ENCODE data around the gene MT2A.

MT2A gene

DNA sequence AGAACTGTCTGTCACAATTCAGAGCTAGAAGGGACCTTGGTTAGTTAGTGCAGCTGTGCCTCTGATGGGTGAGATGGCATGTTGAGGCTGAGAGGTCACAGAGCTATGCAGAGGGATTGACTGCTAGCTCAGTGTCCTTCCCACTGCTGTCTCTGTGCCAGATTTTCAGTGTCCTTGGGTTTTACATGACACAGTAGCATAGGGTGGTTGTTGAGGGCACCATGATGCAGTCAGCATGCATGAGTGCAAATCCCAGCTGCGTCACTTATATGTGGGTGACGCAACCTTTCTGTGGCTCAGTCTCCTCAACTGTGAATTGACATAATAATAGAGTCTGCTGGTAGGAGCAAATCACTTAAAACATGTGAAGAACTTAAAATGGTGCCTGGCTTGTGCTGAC, 32.8 kb downstream of the MT2A start:
- no peak for FAIRE-seq

DNA sequence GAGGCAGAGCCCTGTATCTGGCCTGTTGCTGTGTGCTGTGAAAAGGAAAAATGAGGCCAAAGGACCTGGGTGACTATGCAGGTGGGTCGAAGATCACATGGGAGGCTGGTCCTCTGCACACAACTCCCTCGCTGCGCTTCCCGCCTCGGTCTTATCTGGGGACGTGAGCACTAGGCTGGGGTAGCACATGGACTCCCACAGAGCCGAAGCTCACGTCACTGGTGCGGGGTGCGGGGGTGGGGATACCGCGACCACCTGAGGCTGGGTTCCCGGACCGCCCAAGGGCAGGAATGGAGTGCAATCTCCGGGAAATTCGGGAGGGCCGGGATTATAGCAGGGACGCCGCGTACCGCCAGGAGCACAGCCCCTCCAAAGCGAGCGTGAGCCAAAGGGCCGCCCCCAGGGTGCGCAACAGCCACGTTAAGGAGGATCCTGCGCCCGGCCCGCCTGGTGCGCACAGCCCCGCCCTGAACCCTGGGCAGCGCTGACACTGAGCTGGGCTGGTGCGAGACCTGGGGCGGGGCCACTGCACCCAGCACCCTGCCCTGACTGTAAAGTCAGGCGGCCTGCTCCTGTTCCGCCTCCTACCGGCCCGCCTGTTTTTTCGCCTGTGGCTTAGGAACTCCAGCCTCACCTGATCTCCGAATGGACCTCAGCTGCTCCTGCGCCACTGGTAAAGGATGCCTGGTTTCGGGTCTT, 34.8 kb downstream of the MT2A start:
- FAIRE-seq: no peak

DNA sequence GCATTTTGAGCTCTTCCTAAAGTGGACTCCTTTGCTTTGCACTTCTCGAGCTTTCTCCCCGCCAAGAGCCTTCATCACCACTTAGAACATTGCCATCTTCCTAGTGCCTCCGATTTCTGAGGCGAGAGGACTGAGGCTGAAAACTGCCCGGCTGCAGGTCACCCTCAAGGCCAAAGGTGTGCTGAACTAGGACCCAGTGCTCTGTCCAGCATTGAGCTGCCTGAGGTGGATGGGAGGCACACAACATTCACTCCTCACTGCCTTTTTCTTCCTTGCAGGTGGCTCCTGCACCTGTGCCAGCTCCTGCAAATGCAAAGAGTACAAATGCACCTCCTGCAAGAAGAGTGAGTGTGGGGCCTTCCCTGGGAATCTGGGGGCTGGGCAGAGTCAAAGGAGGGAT, 35.4 kb downstream of the MT2A start:
- FAIRE-seq: no peak

DNA sequence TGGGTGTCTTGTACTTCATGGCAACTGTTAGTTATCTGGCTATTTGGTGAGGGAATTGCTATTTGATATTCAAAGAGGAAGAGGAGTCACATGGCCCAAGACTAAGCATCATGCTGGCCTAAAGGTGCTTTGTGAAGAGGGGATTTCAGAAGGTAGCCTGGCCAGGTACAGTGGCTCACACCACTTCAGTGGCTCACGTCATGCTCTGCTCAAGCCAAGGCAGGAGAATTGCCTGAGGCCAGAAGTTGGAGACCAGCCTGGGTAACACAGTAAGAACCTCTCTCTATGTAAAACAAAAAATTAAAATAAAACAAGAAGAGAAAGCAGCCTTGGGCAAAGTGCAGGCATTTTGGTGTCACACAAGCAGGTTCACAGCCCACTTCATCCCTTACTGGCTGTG, 36.9 kb downstream of the MT2A start:
- FAIRE-seq: no peak

DNA sequence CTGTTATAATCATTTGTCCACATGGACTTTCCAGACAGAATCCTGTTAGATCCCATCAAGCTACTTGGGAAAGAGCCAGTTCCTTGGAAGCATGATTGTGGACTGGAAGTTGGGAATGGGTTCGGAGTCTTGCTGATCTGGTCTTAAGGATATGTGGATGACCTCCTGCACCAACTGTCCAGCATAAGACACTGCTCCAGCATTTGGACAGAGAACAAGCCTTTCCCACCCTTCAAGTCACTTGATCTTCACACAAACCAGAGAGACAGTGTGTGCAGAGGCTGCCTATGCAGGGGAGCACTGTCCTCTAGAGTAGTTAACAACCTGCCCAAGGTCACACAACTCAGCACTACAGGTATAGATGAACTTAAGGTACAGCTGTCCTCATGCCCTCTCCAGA, 37.5 kb downstream of the MT2A start:
- no peak for FAIRE-seq

DNA sequence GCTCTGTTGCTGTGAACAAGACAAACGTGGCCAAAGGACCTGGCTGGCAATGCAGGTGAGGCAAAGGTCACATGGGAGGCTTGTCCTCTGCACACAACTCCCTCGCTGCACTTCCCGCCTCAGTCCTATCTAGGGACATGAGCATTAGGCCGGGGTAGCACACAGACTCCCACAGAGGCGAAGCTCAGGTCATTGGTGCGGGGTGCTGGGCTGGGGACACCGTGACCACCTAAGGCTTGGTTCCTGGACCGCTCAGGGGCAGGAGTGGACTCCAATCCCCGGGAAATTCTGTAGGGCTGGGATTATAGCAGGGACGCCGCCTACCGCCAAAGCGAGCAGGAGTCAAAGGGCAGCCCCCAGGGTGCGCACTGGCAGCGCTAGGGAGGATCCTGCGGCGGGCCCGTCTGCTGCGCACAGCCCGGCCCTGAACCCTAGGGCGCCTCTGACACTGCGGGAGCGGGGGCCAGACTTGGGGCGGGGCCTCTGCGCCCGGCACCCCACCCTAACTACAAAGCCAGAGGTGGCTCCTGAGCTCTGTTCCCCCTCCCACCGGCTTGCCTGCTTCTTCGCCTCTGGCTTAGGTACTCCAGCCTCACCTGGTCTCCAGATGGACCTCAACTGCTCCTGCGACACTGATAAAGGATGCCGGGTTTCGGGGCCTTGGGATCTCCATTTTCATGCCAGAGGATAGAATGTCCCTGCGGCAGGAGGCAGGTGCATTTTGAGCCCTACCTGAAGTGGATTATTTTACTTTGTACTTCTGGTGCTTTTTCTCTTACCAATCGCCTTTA, 39.5 kb downstream of the MT2A start:
- no peak for FAIRE-seq

DNA sequence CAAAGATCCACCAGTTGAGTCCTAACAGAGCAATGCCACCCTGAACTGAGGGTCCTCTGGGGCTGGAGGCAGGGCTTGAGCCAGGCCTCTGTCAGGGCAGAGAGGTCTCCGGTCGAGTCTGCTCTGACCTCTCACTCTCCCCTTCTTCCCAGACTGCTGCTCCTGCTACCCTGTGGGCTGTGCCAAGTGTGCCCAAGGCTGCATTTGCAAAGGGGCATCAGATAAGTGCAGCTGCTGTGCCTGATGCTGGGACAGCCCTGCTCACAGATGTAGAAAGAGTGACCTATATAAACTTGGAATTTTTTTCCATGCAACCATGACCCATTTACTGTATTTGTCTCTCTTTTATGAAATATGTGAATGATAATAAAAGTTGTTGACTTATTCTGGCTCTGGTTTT, 40.9 kb downstream of the MT2A start:
- FAIRE-seq: no peak

DNA sequence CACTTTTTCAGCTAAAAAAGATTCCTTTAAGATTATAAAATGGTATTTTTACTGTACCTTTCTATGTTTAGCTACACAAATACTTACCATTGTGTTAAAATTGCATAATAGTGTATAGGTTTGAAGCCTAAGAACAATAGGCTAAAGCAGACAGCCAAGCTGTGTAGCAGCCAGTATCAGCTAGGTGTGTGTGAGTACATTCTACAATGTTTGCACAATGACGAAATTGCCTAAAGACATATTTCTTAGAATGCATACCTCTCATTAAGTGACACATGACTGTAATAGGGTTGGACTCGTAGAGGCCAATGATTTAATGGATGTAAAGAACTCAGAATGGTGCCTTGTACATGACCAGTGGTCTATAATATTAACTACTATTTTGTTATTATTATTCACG, 41.4 kb downstream of the MT2A start:
- FAIRE-seq: no peak

DNA sequence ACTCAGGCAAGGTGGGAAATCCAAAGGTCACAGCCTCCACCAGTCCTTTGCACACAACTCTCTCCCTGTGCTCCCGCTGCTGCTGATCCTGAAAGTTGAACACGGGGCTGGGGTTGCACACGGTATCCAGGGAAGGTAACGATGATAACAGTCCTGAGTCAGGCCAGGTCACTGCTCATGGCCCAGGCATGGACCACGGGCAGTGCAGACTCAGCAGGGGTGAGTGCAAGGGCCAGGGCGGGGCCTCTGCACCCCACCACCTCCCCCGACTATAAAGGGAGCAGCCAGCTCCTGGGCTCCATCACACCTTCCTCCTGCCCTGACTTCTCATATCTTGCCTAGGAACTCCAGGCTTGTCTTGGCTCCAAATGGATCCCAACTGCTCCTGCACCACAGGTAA, 43.2 kb downstream of the MT2A start, which contains the start of gene MT1B:
MT1B (plus strand) TSS at position 301 of the 400 bp plus-strand sequence; CDS start at position 369, 68 bp downstream.
- no peak for FAIRE-seq

DNA sequence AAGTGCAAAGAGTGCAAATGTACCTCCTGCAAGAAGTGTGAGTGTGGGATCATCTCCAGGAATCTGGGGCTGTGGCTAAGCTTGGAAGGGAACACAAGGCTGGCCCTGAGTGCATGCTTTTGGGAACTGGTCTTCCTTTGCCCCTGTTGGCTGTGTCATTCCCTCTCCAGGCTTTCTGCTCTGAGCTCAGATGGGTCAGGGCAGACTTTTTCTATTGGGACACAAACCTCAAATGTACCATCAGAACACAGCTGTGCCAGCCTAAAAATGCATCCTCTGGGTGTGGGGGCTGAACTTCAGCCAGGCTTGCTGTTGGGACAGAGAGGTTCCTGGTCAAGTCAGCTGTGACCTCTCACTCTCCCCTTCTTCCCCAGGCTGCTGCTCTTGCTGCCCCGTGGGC, 44.2 kb downstream of the MT2A start:
- no peak for FAIRE-seq

DNA sequence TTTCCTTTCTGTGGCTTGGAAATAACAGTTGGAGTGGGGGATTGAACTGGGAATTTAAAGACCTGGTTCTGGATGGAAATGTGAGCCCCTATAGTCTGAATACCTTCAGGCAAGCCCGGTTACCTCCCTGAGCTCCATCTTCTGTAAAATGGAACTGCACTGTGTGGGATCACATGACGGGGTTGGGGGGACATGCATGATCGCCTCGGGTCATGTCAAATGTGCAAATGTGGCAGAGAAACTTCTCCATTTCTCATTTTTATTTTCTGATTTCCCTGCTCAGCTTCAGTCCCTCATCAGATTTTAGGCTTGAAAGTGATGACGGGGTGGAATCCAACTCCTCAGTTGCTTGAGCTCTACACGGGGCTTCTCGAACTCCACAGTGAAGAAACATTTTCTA, 44.8 kb downstream of the MT2A start:
- no peak for FAIRE-seq

DNA sequence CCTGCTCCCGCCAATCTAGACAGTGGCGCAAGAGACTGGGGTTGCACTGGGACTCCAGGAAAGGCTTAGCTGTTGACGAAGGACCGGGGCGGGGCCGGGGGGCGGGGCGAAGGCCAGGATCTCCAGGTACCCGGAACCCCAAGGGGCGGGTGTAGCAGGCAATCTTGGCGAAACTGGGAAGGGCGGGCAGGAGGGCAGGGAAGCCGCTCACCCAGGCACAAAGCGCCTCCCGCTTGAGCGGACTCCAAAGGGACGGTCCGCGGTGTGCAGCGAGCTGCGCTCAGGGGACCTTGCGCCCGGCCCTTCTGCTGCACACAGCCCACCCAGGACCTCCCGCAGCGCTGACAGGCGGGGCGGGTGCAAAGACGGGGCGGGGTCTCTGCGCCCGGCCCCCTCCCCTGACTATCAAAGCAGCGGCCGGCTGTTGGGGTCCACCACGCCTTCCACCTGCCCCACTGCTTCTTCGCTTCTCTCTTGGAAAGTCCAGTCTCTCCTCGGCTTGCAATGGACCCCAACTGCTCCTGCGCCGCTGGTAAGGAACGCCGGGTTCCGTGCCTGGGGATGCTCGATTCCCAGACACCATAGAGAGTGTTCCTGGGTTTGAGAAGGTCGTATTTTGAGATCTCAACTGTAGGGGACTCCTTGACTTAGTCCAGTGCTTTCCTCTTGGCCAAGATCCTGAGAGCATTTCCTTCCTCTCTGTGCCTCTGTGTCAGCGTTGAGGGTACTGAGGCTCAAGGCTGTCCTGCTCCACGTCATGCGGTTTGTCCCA, 49.4 kb downstream of the MT2A start, which contains the start of gene MT1F:
MT1F (plus strand) TSS at position 405 of the 772 bp plus-strand sequence; CDS start at position 505, 100 bp downstream.
- FAIRE-seq: no peak

DNA sequence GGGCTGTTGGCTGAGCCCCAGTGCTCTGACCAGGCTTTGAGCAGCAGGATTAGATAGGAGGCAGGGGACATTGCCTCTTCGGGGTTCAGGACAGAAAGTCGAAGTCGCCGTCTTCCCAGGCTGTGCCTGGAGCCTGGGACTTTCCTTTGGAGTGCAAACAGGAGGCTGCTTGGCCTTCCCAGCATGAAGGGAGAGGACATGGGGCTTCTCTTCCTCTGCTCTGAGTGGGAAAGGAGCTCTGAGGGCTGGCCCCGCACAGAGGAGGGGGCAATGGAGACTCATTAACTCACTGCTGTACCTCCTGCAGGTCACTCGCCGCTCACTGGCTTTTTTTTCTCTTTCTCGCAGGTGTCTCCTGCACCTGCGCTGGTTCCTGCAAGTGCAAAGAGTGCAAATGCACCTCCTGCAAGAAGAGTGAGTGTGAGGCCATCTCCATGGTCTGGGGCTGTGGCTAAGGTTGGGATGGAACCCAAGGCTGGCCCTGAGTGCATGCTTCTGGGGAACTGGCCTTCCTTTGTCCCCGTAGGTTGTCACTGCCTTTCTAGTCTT, 50.0 kb downstream of the MT2A start:
- no peak for FAIRE-seq
